ENCODE measurements around the gene TAS2R13. TPM values are rescaled to one million over a fixed set of nuclear protein-coding genes. Genes with fewer than 3 reads are reported as not detected.

TAS2R13 gene, protein sequence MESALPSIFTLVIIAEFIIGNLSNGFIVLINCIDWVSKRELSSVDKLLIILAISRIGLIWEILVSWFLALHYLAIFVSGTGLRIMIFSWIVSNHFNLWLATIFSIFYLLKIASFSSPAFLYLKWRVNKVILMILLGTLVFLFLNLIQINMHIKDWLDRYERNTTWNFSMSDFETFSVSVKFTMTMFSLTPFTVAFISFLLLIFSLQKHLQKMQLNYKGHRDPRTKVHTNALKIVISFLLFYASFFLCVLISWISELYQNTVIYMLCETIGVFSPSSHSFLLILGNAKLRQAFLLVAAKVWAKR
- 0.54 and 1.0 TPM in 2 replicates for total RNA-seq

DNA sequence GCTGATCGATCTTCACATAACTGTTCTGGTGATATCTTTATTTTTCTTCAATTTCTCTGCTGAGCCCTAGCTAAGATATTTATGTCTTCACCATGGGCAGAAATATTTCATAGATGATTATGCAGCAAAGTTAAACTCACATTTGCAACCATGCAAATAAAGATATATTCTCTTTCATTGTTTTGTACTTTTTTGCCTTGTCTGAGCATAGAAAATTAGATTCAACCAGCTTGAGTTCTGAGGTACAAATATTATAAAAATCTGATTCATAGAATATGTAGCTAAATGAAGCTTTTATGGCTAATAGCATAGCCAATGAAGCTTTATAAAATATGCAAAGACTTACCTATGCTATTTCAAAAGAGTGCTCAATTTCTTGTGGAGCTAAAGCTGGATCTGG lies at the start of gene TAS2R13:
TSS of gene TAS2R13 (minus strand) at position 101 of the 400 bp plus-strand sequence. CDS start 264 bp downstream, outside the sequence.

DNA sequence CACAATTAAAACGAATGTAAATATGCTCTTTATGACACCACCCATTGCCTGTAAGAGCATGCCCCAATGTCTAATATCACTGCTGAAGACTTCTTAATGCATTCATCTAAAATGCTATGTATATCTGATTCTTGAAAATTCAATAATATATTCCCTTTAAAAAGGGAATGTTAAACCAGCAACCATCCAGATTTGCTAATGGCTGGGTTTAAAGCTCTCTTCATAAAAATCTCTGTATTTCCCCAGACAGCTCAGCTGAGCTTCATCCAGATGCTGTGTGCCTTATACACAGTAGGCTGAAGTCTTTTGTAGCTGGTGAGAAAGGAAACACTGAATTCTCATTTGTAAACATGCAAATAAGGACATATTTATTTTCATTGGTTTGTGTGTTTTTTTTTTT lies 29.8 kb upstream of the TAS2R13 start, which contains the start of gene TAS2R14:
TSS of gene TAS2R14 (minus strand) at position 101 of the 400 bp plus-strand sequence. CDS start at position 45, 56 bp downstream.

DNA sequence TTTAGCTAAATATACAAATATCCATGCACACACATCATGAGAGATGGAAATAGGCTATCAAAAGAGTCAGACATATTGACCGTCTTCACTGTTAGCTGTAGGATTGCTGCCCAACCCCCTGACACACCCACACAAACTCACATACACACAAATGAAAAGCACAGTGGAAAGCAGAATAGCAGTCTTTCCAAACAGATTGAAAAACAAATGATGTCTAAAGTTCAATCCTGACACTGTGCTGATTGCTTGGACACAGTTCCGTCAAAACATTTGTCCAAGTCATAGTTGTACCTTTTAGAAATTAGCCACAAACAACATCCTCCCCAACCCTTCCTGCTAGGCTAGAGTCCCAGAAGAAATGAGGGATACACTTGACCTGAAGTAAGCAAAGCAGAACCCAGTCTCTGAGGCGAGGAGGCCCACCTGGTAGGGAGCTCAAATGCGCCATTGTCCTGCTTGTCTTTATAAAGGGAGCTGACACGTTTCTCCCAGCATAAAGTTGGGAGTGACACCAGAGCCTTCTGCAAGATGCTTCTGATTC lies 19.5 kb upstream of the TAS2R13 start, which contains the start of gene PRH2:
TSS of gene PRH2 (plus strand) at position 491 of the 541 bp plus-strand sequence. CDS start at position 529, 38 bp downstream.

DNA sequence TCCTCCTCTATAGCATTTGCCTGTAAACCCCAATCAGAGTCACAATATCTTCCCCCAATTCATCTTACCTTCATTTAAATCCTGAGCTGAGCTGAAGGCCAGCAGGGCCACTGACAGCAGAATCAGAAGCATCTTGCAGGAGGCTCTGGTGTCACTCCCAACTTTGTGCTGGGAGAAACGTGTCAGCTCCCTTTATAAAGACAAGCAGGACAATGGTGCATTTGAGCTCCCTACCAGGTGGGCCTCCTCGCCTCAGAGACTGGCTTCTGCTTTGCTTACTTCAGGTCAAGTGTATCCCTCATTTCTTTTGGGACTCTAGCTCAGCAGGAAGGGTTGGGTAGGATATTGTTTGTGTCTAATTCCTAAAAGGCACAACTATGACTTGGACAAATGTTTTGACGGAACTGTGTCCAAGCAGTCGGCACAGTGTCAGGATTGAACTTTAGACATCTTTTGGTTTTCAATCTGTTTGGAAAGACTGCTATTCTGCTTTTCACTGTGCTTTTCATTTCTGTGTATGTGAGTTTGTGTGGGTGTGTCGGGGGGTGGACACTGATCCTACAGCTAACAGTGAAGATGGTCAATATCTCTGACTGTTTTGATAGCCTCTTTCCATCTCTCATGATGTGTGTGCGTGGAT lies 25.2 kb downstream of the TAS2R13 start, which contains the start of gene PRH1:
TSS of gene PRH1 (minus strand) at position 170 of the 640 bp plus-strand sequence. CDS start at position 132, 38 bp downstream.

Other genes starting within 250 kb of the TAS2R13 start
- gene STYK1, start 235.5 kb downstream of the TAS2R13 start, total RNA-seq: 2.7 and 7.8 TPM in 2 replicates
- gene YBX3, start 186.2 kb downstream of the TAS2R13 start, total RNA-seq: 128 and 157 TPM in 2 replicates
- 0.09 TPM in 1 of 2 replicates, not detected in the other for gene TAS2R7, start 106.9 kb downstream of the TAS2R13 start, total RNA-seq
- 0.09 and 0.11 TPM in 2 replicates for gene TAS2R8, start 102.3 kb downstream of the TAS2R13 start, total RNA-seq
- gene TAS2R9, start 99.4 kb downstream of the TAS2R13 start, total RNA-seq: 0.09 and 0.11 TPM in 2 replicates
- 0.43 and 0.77 TPM in 2 replicates for gene TAS2R10, start 83.2 kb downstream of the TAS2R13 start, total RNA-seq
- gene PRR4, start 60.1 kb downstream of the TAS2R13 start, total RNA-seq: 0.17 and 0.22 TPM in 2 replicates
- 7.6 and 10.3 TPM in 2 replicates for gene PRH1, start 25.3 kb downstream of the TAS2R13 start, total RNA-seq
- 0.09 TPM in 1 of 2 replicates, not detected in the other for gene PRH2, start 19.7 kb upstream of the TAS2R13 start, total RNA-seq
- 1.5 and 1.6 TPM in 2 replicates for gene TAS2R14, start 29.7 kb upstream of the TAS2R13 start, total RNA-seq
- gene TAS2R50, start 77.3 kb upstream of the TAS2R13 start, total RNA-seq: 1.6 and 2.4 TPM in 2 replicates
- 1.7 and 2.4 TPM in 2 replicates for gene TAS2R20, start 88.7 kb upstream of the TAS2R13 start, total RNA-seq
- gene TAS2R19, start 113.1 kb upstream of the TAS2R13 start, total RNA-seq: 2.9 and 4.0 TPM in 2 replicates
- 2.7 and 3.1 TPM in 2 replicates for gene TAS2R31, start 121.8 kb upstream of the TAS2R13 start, total RNA-seq
- 1.5 and 1.6 TPM in 2 replicates for gene TAS2R46, start 152.7 kb upstream of the TAS2R13 start, total RNA-seq
- 0.22 TPM in 1 of 2 replicates, not detected in the other for gene TAS2R43, start 182.8 kb upstream of the TAS2R13 start, total RNA-seq
- 1.6 and 2.7 TPM in 2 replicates for gene TAS2R30, start 225.1 kb upstream of the TAS2R13 start, total RNA-seq

Data from dermis lymphatic vessel endothelial cell (primary cell).